Chondrocyte (in vitro differentiated cells): ENCODE data around the gene AP1S1. TPM values are rescaled to one million over a fixed set of nuclear protein-coding genes. Genes with fewer than 3 reads are reported as not detected.
A peak's percentile ranks its signal among the peaks of the same experiment; 100 is the strongest.

Source experiments
- DNase-seq: peaks from one replicate; pipeline ENCODE4 v3.0.0; 2021; ENCODE audit warnings: mixed read lengths, low spot score
- H3K27ac Mint-ChIP-seq: one replicate; pipeline ENCODE4 v1.8.0; 2021; ENCODE audit warnings: mild to moderate bottlenecking, moderate library complexity, mixed read lengths; ENCODE audit not compliant: unreplicated experiment
- H3K27me3 Mint-ChIP-seq: 2 replicates; pipeline ENCODE4 v1.8.0; 2021; ENCODE audit warnings: low read depth, mixed read lengths
- H3K36me3 Mint-ChIP-seq: 2 replicates; pipeline ENCODE4 v1.8.0; 2021; ENCODE audit warnings: low read depth, mixed read lengths
- H3K4me1 Mint-ChIP-seq: 2 replicates; pipeline ENCODE4 v1.8.0; 2021; ENCODE audit warnings: low read depth, mild to moderate bottlenecking, mixed read lengths
- H3K4me3 Mint-ChIP-seq: one replicate; pipeline ENCODE4 v1.8.0; 2021; ENCODE audit warnings: mild to moderate bottlenecking, moderate library complexity, mixed read lengths; ENCODE audit not compliant: unreplicated experiment
- H3K9me3 Mint-ChIP-seq: 2 replicates; pipeline ENCODE4 v1.8.0; 2021; ENCODE audit warnings: low read depth, mixed read lengths
- CTCF ChIP-seq: fragments of 200-600 bp; sonication (generic); IDR thresholded peaks from 2 replicates; pipeline ENCODE4 v1.5.0; 2021; ENCODE audit warnings: antibody characterized with exemption, mild to moderate bottlenecking, moderate library complexity
- total RNA-seq: library from RNA; stranded (reverse); gene quantifications from 3 replicates; pipeline ENCODE4 v1.2.1, GENCODE V29; 2021

Gene AP1S1
- total RNA-seq, 1 donor from 2014 or later = 60.4 TPM

GRCh38 chr7:101137651-101138212 lies 16.5 kb upstream of the AP1S1 start:
- H3K27me3 Mint-ChIP-seq = no peaks in the 10 kb centered on the region
- peaks cover 46% of the 10 kb centered on the region for H3K36me3 Mint-ChIP-seq
- peak overlapping the region; percentile 43 for H3K4me3 Mint-ChIP-seq
- peaks cover 69% of the 10 kb centered on the region for H3K4me1 Mint-ChIP-seq
- H3K27ac Mint-ChIP-seq = peak overlapping the region; percentile 99
- H3K9me3 Mint-ChIP-seq = no peaks in the 10 kb centered on the region
- no peak for TF ChIP-seq CTCF
- DNase-seq = no peak

- peak; percentile 93 for TF ChIP-seq CTCF
- no peaks in the 10 kb centered on the region for H3K9me3 Mint-ChIP-seq
Measured at GRCh38 chr7:101138213-101138870, 15.9 kb upstream of the AP1S1 start.

GRCh38 chr7:101140339-101140699 lies 14.0 kb upstream of the AP1S1 start:
- Mint-ChIP-seq H3K4me1 (peaks cover 49% of the 10 kb centered on the region), H3K4me3 (no peak overlapping the region), H3K27ac (peak overlapping the region; percentile 90), H3K27me3 (no peaks in the 10 kb centered on the region), H3K9me3 (no peaks in the 10 kb centered on the region), H3K36me3 (peaks cover 21% of the 10 kb centered on the region)
- TF ChIP-seq CTCF = no peak
- DNase-seq = no peak

More at GRCh38 chr7:101138213-101138870, 15.9 kb upstream of the AP1S1 start:
- Mint-ChIP-seq H3K36me3 (peaks cover 40% of the 10 kb centered on the region), H3K4me1 (peaks cover 63% of the 10 kb centered on the region), H3K27ac (peak overlapping the region; percentile 99), H3K27me3 (no peaks in the 10 kb centered on the region), H3K4me3 (peak overlapping the region; percentile 43)
- no peak for DNase-seq

GRCh38 chr7:101140746-101141382 lies 13.4 kb upstream of the AP1S1 start:
- H3K4me1 Mint-ChIP-seq = peaks cover 45% of the 10 kb centered on the region
- peaks cover 16% of the 10 kb centered on the region for H3K36me3 Mint-ChIP-seq
- H3K9me3 Mint-ChIP-seq = no peaks in the 10 kb centered on the region
- H3K27ac Mint-ChIP-seq = peak overlapping the region; percentile 90
- TF ChIP-seq CTCF = no peak
- no peak for DNase-seq
- no peak overlapping the region for H3K4me3 Mint-ChIP-seq
- H3K27me3 Mint-ChIP-seq = no peaks in the 10 kb centered on the region

- H3K27me3 Mint-ChIP-seq = peaks cover 5% of the 10 kb centered on the region
- no peak overlapping the region for H3K27ac Mint-ChIP-seq
- no peaks in the 10 kb centered on the region for H3K9me3 Mint-ChIP-seq
- no peak for TF ChIP-seq CTCF
- H3K36me3 Mint-ChIP-seq = peaks cover 4% of the 10 kb centered on the region
- H3K4me1 Mint-ChIP-seq = peaks cover 13% of the 10 kb centered on the region
- no peak overlapping the region for H3K4me3 Mint-ChIP-seq
- no peak for DNase-seq
Measured at GRCh38 chr7:101151908-101152651, 2.2 kb upstream of the AP1S1 start.
